Activated gamma-delta T cell treated with anti-CD3 and anti-CD28 coated beads, Interleukin-2, amount 50 U/mL, for 16 hours (primary cell): Measurements from ENCODE around the gene TXN.
"Not testable (repeated sequence)": the region's sequence is repeated elsewhere in the genome, so short reads cannot be mapped to it uniquely, and the experiment has no call there.

Experiments used
- DNase-seq: peaks from one replicate; pipeline ENCODE4 v3.0.0-alpha.2; 2020; ENCODE audit warnings: low read depth

The TXN gene

DNA sequence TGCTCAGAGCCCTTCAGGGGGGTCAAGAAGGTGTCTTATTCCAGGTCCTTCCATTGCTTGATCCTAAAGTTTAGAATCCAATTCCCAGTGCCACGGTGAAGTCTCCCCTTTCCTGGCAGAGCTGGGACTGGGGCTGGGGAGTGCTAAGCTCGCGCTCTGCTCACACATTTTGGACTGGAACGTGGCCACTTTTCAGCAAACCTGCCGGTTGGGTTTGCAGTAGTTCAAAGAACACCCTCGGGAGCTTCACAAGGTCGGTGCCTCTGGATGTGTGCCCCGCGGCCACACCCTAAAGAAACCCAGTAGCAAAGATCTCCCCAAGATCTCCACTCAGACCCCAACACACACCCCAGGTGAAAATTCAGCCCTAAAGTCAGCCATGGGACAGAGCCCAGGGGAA lies 48.3 kb downstream of the TXN start, which contains the start of gene C9orf152:
Gene C9orf152, minus strand, starts transcription at position 129 of the 400 bp plus-strand sequence. CDS start 580 bp downstream, outside the sequence.
- DNase-seq: no peak

- no peak for DNase-seq
Observed at GRCh38 chr9:110207071-110207641, 49.2 kb downstream of the TXN start.

DNA sequence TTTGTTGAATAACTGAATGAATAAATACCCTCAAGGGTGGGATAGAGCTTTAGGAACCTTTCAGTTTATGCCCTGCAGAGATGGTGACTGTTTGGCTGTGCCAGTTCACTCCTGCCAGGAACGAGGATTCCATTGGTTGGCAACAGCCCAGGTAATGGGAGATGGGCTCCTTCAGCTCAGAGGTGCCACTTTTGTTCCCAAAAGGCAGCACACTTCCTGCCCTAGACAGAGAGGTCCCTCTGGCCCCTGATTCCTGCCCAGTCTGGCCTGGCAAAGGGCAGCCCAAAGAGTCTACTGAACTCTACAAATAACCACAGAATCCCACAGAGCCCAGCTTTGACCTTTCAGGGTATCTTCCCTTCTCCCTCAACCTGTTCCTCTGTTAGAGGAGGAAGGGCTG lies 49.9 kb downstream of the TXN start:
- DNase-seq: no peak

- not testable (repeated sequence) for DNase-seq
Observed at GRCh38 chr9:110205612-110206011, 50.7 kb downstream of the TXN start.

- DNase-seq: no peak
Observed at GRCh38 chr9:110202232-110202631, 54.1 kb downstream of the TXN start.

- DNase-seq: no peak
Observed at GRCh38 chr9:110199643-110200042, 56.7 kb downstream of the TXN start.

DNA sequence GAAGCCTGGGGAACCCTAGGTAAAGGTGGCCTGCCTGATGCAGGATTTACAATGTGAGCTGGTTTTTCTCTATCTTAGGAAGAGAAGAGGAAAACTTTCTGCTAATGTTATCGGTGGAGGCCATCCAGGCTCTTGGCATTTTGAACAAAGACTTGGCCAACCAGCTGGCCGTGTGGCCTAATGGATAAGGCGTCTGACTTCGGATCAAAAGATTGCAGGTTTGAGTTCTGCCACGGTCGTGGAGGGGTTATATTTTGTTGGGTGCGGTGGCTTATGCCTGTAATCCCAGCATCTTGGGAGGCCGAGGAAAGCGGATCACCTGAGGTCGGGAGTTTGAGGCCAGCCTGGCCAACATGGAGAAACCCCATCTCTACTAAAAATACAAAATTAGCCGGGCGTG lies 58.0 kb downstream of the TXN start:
- DNase-seq: no peak

DNA sequence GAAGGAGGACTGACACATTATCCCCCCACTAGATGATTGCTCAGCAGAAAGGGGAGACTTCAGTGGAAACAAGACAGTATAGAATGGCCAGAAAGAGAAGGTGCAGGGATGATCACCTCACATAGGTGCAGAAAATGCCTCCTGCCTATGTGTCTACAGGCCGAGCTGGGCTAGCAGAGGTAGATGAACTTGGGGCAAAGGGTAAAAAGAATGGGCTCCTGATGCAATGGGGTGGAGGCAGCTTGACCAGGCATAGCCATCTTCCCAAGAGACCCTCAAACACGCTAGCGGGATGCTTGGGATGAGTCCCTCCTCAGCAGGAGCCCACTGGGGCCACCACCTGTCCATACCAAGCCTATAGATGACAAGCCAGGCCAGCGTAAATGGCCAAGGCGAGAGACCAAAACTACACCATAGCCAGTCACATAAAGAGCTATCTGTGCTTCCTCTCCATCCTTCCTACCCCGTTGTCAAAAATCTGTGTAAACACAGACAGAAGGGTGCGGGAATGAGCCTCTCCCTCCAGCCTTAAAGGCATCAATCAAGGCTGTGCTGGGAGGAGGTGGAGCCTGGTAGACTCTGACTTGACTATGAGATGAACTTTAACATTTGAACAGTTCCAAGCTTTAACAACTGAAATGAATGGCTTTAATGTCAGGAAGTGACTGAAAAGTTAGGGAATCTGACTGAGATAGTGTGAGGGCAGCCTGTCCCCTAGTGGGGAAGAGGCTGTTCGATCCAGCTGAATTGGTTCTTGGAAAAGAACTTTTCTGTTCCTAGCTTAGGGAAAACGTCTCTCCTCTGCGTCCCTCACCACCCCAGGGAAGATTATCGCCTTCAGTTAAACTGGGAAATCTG lies 58.7 kb downstream of the TXN start:
- DNase-seq: no peak

- not testable (repeated sequence) for DNase-seq
Observed at GRCh38 chr9:110196084-110196499, 60.2 kb downstream of the TXN start.
